ENCODE results near the gene DUOX2.
"Not testable (repeated sequence)": the region's sequence is repeated elsewhere in the genome, so short reads cannot be mapped to it uniquely, and the experiment has no call there.

Gene DUOX2

DNA sequence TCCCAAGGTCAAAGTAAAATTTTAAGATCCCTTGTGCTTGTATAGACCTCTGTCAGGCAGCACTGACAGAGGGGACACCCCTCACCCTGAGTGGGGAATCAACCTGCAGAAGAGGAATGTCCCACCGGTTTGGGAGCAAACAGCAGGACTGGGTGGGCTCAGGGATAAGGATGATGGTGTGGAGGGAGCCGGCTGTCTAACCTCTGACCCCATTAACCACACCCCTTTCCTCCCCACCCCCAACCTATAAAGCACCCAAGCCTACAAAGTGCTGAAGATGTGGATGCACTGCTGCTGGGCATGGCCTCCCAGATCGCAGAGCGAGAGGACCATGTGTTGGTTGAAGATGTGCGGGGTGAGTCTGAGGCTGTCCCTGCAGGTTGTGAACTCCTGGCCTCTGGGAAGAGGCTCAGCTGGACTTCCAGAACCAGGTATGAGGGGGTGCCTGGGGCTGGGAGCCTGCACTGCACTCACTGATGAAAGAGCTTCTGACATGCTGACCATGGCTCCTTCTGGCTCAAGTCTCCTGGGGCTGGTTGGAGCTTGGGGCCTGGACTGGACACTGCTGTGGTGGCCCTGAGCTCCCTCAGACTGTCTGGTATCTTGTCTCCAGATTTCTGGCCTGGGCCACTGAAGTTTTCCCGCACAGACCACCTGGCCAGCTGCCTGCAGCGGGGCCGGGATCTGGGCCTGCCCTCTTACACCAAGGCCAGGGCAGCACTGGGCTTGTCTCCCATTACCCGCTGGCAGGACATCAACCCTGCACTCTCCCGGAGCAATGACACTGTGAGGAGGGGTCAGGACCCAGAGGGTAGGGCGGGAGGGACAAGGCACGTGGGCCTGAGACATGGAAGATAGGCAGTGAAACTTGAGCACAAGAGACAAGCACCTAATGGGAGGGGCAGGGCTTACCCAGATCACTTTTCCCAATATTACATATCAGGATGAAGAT is 25.1 kb upstream of the DUOX2 start:
- no peak for DNase-seq

DNA sequence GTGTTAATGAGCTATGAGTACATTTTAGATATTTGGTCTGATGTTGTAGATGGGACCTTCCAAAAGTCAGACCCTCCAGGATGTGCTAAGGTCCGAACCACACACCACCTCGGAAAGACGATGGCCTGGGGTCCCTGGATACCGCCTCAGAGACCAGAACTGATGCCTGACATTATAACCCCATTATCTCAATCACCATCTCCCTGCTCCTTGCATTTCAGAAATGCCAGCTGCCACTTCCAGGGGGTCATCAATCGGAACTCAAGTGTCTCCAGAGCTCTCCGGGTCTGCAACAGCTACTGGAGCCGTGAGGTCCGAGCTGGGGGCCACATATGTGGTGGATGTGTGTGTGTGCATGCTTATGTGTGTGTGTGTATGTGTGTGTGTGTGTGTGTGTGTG is 23.7 kb upstream of the DUOX2 start:
- no peak for DNase-seq

DNA sequence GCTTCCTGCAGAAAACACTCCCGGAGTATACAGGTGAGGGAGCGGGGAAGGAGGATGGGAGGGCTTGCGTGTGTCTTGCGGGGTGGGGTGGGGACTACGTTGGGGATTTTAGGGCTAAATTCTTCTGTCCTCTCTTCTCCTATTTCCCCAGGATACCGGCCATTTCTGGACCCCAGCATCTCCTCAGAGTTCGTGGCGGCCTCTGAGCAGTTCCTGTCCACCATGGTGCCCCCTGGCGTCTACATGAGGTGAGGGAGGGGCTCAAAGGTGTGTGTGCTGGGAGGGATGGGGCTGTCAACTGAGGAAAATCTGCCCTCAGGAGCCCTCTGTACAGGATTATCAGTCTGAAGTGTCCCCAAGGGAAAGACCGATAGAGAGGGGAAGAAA is 22.4 kb upstream of the DUOX2 start:
- no peak for DNase-seq

DNA sequence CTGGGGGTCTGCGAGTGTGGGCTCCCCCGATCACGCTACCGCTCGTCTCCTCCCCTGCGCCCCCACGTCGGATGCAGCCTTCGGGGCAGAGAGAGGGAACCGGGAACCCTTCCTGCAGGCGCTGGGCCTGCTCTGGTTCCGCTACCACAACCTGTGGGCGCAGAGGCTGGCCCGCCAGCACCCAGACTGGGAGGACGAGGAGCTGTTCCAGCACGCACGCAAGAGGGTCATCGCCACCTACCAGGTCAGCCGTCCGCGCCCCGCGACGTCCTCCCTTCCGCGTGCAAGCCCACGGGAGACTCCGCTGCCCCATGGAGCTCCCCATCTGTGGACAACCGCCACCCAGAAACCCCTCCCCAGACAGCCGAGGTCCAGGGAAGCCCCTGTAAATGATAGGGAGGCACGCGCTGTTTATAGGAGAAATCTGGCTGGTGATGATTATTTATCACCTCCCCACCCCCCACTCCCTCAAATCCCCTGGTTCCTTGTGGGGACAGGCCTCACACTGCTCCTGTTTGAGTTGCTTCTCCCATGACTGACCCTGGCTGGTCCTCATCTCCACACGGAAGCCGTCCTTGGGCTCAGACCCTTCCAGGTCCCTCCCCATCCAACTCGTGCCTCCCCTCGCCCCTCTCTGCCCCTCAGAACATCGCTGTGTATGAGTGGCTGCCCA is 21.9 kb upstream of the DUOX2 start:
- DNase-seq, result not testable (repeated sequence)

DNA sequence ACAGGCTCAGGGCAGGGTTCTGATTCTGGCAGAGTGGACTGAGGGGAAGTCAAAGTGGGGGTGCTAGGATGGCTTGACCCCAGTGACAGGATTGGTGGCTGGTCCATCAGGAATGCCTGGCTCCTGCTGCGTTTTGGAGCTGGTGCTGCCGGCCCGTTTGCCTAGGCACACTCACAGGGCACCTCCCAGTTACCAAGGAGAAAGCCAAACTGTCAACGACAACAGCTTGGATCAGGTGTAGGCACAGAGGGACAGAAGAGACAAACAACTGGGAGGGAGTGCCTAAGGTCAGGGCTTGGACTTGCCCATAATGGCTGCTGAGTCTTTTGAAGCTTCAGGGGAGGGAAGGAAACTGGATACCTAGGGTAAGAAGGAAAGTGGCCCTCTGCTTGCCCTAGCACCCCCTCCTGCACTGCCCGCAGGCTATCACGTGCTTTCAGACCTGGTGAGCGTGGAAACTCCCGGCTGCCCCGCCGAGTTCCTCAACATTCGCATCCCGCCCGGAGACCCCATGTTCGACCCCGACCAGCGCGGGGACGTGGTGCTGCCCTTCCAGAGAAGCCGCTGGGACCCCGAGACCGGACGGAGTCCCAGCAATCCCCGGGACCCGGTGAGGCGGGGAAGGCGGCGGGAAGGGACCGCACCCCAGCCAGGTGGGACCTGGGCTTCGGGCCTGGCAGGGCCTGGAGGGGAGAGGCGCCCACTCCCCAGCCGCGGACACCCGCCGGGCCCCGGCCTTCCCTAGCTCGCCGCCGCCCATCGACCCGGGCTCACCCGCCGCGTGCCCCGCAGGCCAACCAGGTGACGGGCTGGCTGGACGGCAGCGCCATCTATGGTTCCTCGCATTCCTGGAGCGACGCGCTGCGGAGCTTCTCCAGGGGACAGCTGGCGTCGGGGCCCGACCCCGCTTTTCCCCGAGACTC is 21.0 kb upstream of the DUOX2 start:
- DNase-seq, result no peak

DNA sequence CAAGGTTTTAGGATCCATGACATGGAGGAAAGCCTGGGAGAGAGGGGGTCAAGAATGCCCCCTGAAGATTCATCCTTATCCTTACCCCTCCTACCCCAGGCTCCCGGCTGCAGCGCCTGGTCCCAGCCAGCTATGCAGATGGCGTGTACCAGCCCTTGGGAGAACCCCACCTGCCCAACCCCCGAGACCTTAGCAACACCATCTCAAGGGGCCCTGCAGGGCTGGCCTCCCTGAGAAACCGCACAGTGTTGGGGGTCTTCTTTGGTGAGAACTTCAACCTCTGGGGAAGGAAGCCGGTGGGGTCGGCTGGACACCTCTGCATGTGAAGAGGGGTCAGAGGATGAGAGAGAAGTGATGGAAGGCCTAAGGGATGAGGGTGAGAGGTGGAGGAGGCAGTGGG is 20.1 kb upstream of the DUOX2 start:
- DNase-seq, result no peak

DNA sequence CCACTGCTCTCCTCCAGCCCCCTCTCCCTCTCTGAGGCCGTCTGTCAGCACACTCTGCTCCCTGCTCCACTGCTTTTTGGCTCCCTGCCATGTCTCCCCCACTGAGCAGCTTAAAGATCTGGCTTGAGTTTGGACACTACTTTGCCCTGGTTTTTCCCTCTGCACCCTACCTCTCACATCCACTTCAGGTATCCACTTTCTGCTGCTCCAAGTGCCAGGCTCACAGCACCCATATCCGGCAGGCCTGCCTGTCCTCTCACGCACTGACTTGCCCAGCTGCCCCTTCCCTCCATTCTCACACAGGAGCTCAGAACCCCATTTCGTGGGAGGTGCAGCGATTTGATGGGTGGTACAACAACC is 19.6 kb upstream of the DUOX2 start:
- no peak for DNase-seq

DNA sequence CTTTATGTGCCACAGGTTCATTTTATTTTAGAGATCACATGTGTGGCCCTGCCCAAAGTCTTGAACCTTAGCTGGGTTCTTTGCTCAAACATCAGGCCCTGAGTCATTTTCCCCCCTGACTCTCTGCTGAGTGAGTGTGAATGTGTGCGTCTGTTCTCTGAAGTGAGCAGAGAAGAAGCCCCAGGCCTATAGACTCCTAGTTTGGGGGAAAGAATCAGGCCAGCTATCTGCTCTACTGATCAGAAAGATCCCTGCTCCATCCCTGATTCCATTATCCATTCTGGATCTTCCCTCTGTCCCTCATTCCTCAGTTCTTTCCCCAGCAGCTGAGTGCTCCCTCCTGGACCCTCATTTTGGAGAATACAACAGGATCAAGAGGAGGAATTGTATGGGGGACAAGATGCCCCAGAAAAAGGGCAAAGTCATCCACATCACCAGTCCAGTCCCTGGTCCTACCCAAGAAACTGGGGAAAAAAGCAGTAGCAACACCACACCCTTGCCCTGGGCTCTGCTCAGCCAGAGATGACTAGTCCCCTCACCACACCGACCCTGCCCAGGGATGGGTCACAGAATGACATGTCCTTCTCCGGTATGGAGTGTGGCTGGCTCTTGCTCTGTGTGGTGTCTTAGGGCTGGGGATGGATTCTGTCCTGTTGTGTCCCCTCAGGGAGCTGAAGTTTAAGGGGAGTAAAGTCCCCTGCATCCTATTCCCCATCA is 19.0 kb upstream of the DUOX2 start:
- DNase-seq, result no peak

DNA sequence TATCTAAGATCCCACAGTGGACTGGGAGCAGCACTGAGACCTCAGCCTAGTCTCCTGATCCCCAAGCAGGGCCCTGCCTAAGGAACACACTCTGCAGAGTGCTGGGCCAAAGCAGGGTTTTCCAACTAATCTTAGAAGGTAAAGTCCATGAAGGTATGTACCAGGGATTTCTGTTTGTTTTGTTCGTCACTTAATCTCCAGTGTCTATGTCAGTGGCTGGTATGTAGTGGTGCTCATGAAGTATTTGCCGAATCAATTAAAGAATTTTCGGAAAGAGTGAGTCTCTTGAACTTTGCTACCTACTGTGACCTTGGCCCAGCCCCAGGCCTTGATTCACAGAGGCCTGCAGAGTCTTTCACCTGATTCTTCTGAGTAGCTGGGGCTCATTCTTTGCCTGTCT is 17.5 kb upstream of the DUOX2 start:
- DNase-seq, result no peak

DNA sequence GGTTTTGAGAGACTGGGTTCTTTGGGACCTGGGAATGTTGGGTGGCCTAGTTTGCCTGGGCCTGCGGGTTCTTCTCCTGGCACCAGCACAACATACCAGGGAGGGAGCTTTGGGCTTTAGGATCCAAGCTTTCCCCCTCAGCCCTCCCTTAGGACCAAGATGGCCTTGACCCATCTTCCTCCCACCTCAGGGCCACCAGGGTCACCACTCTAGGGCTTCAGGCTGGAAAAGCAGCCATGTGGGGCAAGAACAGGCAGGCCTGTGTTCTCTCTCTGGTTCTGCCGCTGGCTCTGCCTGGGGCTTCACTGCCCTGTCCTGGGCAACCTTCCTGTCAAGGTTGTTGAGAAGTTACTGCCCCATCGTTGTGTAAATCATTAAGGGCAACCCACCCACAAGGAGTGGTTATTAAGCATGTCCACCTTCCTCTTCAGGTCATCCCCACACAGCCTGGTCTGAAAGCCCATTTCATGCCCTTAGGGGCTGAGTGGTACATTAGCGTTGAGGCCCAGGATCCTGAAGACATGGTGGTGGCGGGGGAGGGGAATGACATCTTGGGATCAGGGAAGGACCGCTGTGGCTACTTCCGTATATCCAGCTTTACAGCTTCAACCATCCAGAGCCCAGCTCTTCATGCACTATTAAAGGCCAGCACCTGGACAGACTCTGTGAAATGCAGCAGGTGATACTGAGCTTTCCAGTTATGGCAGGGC is 16.5 kb upstream of the DUOX2 start:
- no peak for DNase-seq

DNA sequence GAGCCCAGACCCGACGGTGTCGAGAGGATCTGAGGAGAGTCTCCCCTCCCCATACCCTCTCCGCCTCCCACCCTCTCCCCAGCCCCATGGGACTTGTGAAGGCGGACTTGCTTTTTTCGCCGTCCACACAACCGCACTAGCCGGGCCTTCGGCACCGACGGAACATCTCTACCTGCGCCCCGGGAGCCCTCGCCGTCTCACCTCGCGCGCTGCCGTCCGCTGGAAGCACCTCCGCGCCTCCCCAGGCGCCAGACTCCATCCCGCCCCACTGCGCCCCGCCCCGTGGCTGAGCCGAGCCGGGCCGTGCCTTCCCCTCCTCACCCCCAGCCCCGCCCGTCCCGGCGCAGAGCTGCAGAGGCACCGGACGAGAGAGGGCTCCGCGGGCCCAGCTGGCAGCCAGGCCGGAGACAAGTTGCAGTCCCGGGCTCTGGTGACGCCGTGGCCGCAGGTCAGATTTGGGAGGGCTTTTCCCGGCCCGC is 15.7 kb upstream of the DUOX2 start, which contains the start of the genes DUOX1 and DUOXA1:
DUOX1 (plus strand) TSS at position 344 of the 479 bp plus-strand sequence. CDS start 1,973 bp downstream, outside the sequence.
DUOXA1 (minus strand) TSS at position 229 of the 479 bp plus-strand sequence. CDS start 6,865 bp downstream, outside the sequence.
- DNase-seq, result no peak

DNA sequence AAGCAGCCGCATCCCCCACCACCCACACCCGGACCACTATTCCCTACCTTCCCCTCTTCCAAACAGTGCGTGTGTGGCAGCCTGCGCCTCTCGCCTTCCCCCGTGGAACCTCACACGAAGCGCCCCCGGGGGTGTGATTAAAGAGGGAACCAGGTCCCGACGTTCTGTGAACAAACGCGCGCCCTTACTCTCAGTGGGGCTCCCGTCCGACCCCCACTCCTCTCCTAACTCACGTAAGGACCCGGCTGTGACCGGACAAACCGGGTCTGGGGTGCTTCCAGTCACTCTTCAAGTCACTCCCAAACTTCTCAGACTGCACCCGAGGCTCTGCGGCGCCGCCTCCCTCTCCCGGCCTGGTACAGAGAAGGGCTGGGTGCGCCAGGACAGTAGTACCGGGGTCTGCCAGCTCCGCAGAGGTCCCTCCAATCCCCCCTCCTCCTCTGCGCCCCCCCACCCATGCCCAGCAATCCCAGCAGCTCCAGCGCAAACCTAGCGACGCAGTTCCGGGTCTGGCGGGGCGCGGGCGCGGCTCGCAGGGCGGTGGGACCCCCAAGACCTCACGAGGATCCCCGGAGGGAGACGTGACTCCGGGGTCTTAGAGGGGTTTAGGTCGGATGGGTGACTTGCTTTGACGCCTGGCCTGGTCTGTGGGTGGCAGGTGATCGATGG is 15.1 kb upstream of the DUOX2 start:
- DNase-seq, result no peak

DNA sequence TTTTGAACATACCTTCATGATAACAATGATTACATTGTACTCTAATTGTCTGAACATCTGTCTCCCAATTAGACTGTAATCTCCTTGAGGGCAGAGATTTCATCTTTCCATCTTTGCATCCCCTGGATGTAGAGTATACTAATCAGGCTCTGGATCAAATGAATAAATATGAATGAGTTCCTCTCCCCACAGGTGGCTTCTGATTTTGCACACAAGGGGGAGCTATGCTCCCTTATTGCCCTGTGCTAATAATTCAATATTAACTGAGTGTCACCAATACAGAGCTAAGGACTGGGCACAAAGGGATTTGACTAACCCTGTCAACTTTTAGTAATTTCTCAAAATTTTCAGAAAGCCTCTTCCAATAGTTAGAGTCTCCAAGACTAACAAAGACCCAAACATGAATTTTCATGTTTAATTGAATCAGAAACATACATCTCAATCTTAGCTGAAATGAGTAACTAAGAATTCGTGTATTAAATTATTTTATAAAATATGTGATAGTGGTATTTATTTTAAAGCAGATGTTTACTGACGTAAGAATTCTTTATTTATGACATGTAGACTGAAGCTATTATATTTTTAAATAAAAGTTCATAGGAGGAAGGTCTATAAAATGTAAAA is 12.7 kb upstream of the DUOX2 start:
- DNase-seq, result peak; percentile 16

DNA sequence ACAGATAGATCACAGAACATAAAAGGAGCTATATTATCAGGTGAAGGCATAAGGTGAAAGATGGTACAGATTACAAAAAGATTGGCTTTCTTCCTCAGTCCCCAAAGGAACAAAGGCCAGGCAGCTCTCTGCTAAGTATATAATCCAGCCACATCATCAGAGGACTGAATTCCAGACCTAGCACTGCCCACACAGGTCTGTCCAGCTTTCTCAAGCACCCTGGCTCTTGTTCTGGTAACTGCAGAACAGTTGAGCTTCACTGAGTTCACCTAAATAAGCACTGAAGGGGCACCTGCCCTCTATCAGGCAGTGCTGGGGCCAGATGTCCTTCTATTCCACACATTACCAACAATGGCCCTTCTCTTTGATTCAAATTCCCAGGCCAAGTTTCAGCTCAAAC is 9.4 kb upstream of the DUOX2 start:
- no peak for DNase-seq

DNA sequence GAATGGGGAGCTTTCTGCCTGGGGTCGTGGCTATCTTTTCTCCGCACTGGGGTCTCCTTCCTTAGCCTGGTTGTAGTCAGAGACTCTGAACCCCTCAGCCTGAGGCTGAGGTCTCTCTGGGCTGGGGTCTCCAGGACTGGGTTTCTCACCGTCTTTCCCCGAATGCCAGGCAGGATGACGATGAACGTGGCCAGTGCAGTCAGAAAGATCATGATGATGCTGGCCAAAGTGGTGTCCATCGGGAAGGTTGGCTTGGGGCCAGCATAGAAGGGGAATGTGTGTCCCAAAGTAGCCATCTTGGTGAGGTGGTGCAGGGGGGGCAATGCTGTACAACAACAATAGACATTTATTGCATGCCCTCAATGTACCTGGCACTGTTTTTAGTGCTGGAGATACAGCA is 8.7 kb upstream of the DUOX2 start:
- DNase-seq, result no peak

DNA sequence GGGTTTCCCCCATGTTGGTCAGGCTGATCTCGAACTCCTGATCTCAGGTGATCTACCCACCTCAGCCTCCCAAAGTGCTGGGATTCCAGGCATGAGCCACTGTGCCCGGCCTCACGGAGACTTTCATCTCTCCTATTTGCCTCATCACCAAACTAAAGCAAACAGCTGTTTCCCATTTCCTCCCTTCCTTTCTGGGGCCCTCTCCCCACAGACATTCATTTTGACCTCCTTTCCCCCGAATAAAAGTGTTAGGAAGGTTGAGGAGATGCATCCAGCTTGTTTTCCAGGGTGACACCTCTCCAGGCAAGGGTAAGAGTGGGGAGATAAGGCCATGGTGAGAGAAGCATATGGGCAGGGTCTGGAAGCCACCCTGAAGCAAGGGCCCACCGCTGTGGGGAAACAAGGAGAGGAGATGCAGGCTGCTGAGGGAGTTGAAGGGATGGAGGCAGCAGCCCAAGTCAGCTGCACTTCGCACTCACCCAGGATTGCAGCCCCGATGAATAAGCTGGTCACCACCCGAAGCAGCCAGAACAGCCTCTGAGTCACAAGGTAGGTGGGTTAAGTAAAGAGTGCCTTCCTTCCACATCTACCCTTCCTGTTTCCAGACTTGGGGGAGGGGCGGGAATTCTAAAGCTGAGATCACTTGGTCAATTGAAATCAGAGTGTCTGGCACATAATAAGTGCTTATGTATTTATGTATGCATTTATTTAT is 7.9 kb upstream of the DUOX2 start:
- peak; percentile 89 for DNase-seq

DNA sequence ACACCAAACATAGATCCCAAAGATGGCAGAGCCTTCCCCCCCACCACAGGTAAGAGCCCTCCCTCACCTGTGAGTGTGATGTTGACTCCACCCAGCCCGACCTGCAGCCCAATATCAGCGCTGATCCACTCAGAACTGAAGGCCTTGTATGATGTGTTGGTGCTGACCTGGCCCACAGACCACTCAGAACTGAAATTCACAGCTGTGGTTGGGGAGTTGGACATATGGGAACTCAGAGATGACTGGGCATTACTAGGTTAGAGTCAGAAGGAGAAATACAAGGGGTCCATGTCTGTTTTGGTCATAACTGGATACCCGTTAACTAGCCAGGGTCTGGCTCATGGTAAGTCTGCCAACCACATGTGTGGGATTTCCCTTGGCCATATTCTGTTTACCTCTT is 7.0 kb upstream of the DUOX2 start:
- no peak for DNase-seq

DNA sequence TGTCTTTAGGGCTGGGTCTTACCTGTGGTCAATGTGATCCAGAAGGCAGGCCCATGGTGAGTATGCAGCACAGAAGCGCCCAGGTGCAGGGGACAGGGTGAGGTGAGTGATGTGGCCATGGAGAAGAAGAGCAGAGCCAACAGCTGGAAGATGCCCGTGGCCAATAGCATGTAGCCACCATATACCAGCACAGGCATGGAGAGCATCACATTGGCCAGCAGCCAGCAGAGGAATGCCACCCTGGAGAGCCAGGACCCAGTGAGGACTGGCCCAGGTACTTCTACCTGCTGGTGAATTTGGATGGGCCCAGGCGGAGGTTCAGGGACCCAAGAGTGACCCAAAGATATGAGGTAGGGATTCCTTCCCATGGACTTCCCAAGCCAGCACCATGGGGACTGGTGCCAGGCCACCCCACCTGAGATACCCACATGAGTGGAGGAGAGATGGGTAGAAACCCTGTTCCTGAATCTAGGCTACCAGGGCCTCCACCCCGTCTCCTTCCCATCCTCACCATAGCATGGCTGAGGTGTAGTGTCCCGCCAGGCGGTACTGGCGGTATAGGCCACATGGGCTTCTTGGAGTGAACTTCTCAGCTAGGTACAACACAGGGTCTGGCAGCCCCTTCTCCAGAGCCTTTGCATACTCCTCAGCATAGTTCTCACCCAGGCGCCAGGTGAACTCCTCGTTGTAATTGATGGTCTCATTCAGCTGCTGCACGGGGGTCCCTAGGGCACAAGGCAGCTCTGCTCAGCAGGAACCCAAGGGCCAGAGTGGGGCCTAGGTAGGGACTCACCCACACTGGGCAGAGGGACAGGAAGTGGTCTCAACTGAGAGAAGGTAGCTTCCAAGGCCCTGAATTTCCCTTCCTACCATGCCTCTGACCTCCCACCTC is 6.4 kb upstream of the DUOX2 start:
- no peak for DNase-seq
